Cardiac muscle cell (in vitro differentiated cells and primary cell): ENCODE measurements around the gene ABL2. TPM values are rescaled to one million over a fixed set of nuclear protein-coding genes. Genes with fewer than 3 reads are reported as not detected.

Source experiments
- DNase-seq, 2 donors: peaks; one replicate each; pipeline versions ENCODE4 v3.0.0 to v3.0.0-alpha.2; 2010 to 2017; ENCODE audit warnings: low read depth in 1 of 2, low spot score in 1 of 2
- H3K27ac ChIP-seq: fragments of 200-600 bp; sonication (generic); 2 replicates; pipeline ENCODE4 v1.5.1; 2016
- H3K27me3 ChIP-seq: fragments of 200-600 bp; sonication (generic); 2 replicates; pipeline ENCODE4 v1.6.0; 2016; ENCODE audit warnings: control low read depth
- H3K36me3 ChIP-seq: fragments of 200-600 bp; sonication (generic); 2 replicates; pipeline ENCODE4 v1.5.1; 2016; ENCODE audit warnings: control low read depth
- H3K4me1 ChIP-seq: fragments of 200-600 bp; sonication (generic); 2 replicates; pipeline ENCODE4 v1.8.1; 2017; ENCODE audit warnings: low read depth, mild to moderate bottlenecking, mixed run types
- H3K4me3 ChIP-seq: fragments of 200-600 bp; sonication (generic); 2 replicates; pipeline ENCODE4 v1.5.1; 2016; ENCODE audit warnings: mild to moderate bottlenecking
- H3K9me3 ChIP-seq: fragments of 200-600 bp; sonication (generic); 2 replicates; pipeline ENCODE4 v1.5.1; 2017; ENCODE audit warnings: low read depth, mild to moderate bottlenecking, control low read depth
- CTCF ChIP-seq: IDR thresholded peaks from 2 replicates; pipeline ENCODE4 v1.5.1; 2012; ENCODE audit warnings: low read depth, mild to moderate bottlenecking, low read length
- polyA plus RNA-seq: library from polyadenylated mRNA; unstranded; fragments of >200 nt; fragmentation: Nextera tagmentation; extraction: Ambion mirVana; gene quantifications from 2 replicates; pipeline ENCODE4 v1.2.1, GENCODE V29; 2016
- total RNA-seq: library from RNA; depleted of rRNA; stranded (reverse); fragments of >200 nt; gene quantifications from 2 replicates; pipeline ENCODE4 v1.2.3, GENCODE V29; 2016

The ABL2 gene
- total and polyA plus RNA-seq, 2 experiments from 2014 or later, result 6.9 to 13.5 TPM

- no peaks in the 10 kb centered on the region for H3K9me3 ChIP-seq
- no peak for DNase-seq
- H3K36me3 ChIP-seq, result no peaks in the 10 kb centered on the region
- no peaks in the 10 kb centered on the region for H3K4me1 ChIP-seq
- no peaks in the 10 kb centered on the region for H3K27me3 ChIP-seq
- H3K4me3 ChIP-seq, result no peak overlapping the region
- no peak overlapping the region for H3K27ac ChIP-seq
- no peak for TF ChIP-seq CTCF
Observed at GRCh38 chr1:179241530-179242097, 12.1 kb upstream of the ABL2 start.

GRCh38 chr1:179237222-179237621 is 7.7 kb upstream of the ABL2 start:
- no peaks in the 10 kb centered on the region for H3K27me3 ChIP-seq
- no peaks in the 10 kb centered on the region for H3K9me3 ChIP-seq
- no peak for DNase-seq
- no peaks in the 10 kb centered on the region for H3K36me3 ChIP-seq
- no peaks in the 10 kb centered on the region for H3K4me1 ChIP-seq
- no peak for TF ChIP-seq CTCF
- H3K4me3 ChIP-seq, result no peak overlapping the region
- no peak overlapping the region for H3K27ac ChIP-seq

GRCh38 chr1:179234863-179235262 is 5.4 kb upstream of the ABL2 start:
- TF ChIP-seq CTCF, result no peak
- H3K9me3 ChIP-seq, result no peaks in the 10 kb centered on the region
- no peaks in the 10 kb centered on the region for H3K36me3 ChIP-seq
- no peak for DNase-seq
- H3K27me3 ChIP-seq, result no peaks in the 10 kb centered on the region
- no peak overlapping the region for H3K27ac ChIP-seq
- no peaks in the 10 kb centered on the region for H3K4me1 ChIP-seq
- no peak overlapping the region for H3K4me3 ChIP-seq

GRCh38 chr1:179231923-179232322 is 2.4 kb upstream of the ABL2 start:
- no peak overlapping the region for H3K4me3 ChIP-seq
- H3K27ac ChIP-seq, result no peak overlapping the region
- TF ChIP-seq CTCF, result no peak
- peaks cover 7% of the 10 kb centered on the region for H3K4me1 ChIP-seq
- H3K36me3 ChIP-seq, result no peaks in the 10 kb centered on the region
- H3K9me3 ChIP-seq, result no peaks in the 10 kb centered on the region
- no peaks in the 10 kb centered on the region for H3K27me3 ChIP-seq
- no peak for DNase-seq

GRCh38 chr1:179230721-179231120 is 1.2 kb upstream of the ABL2 start:
- no peaks in the 10 kb centered on the region for H3K36me3 ChIP-seq
- peaks cover 7% of the 10 kb centered on the region for H3K4me1 ChIP-seq
- H3K4me3 ChIP-seq, result no peak overlapping the region
- TF ChIP-seq CTCF, result no peak
- no peak overlapping the region for H3K27ac ChIP-seq
- H3K9me3 ChIP-seq, result no peaks in the 10 kb centered on the region
- no peaks in the 10 kb centered on the region for H3K27me3 ChIP-seq
- DNase-seq, result no peak
